H9 (cell line): ENCODE measurements around the gene WIZ. TPM values are rescaled to one million over a fixed set of nuclear protein-coding genes. Genes with fewer than 3 reads are reported as not detected.

Source experiments
- DNase-seq: peaks from one replicate; pipeline ENCODE4 v3.0.0-alpha.2; 2017
- H2AFZ ChIP-seq: one replicate; pipeline ENCODE4 v1.6.1; 2013; ENCODE audit warnings: mild to moderate bottlenecking, low read length, control low read depth, moderate library complexity
- H2AK5ac ChIP-seq: 2 replicates; pipeline ENCODE4 v1.6.1; 2013; ENCODE audit warnings: low read length, control low read depth, mixed read lengths; ENCODE audit not compliant: insufficient read length
- H2BK120ac ChIP-seq: one replicate; pipeline ENCODE4 v1.6.1; 2013; ENCODE audit warnings: low read depth, mild to moderate bottlenecking, low read length, control low read depth, inconsistent platforms; ENCODE audit not compliant: poor library complexity, severe bottlenecking
- H2BK12ac ChIP-seq: 2 replicates; pipeline ENCODE4 v1.6.1; 2013; ENCODE audit warnings: low read length, control low read depth, mixed read lengths, low read depth; ENCODE audit not compliant: insufficient read length
- H2BK15ac ChIP-seq: 2 replicates; pipeline ENCODE4 v1.6.1; 2013; ENCODE audit warnings: low read depth, low read length, control low read depth
- H2BK20ac ChIP-seq: one replicate; pipeline ENCODE4 v1.6.1; 2013; ENCODE audit warnings: low read depth, mild to moderate bottlenecking, low read length, control low read depth, inconsistent platforms; ENCODE audit not compliant: poor library complexity, severe bottlenecking
- H2BK5ac ChIP-seq: 2 replicates; pipeline ENCODE4 v1.6.1; 2013; ENCODE audit warnings: low read length, control low read depth, mixed read lengths; ENCODE audit not compliant: insufficient read length
- H3K14ac ChIP-seq: 2 replicates; pipeline ENCODE4 v1.6.1; 2013; ENCODE audit warnings: low read length, control low read depth; ENCODE audit not compliant: insufficient read depth
- H3K18ac ChIP-seq: 2 replicates; pipeline ENCODE4 v1.6.1; 2013; ENCODE audit warnings: low read depth, mild to moderate bottlenecking, mixed read lengths, low read length, control low read depth; ENCODE audit not compliant: insufficient read length
- H3K23ac ChIP-seq: 2 replicates; pipeline ENCODE4 v1.6.1; 2013; ENCODE audit warnings: low read length, control low read depth, mixed read lengths, low read depth; ENCODE audit not compliant: insufficient read length
- H3K23me2 ChIP-seq: 2 replicates; pipeline ENCODE4 v1.6.1; 2013; ENCODE audit warnings: low read depth, mild to moderate bottlenecking, mixed read lengths, low read length, control low read depth; ENCODE audit not compliant: insufficient read length, poor library complexity, severe bottlenecking
- H3K27ac ChIP-seq: 2 replicates; pipeline ENCODE4 v1.5.1; 2013; ENCODE audit warnings: low read length, control low read depth, mixed read lengths, low read depth; ENCODE audit not compliant: insufficient read length
- H3K27me3 ChIP-seq: 2 replicates; pipeline ENCODE4 v1.6.1; 2013; ENCODE audit warnings: low read length, control low read depth, inconsistent platforms; ENCODE audit not compliant: insufficient read depth
- H3K4ac ChIP-seq: 2 replicates; pipeline ENCODE4 v1.6.1; 2013; ENCODE audit warnings: low read depth, mild to moderate bottlenecking, control low read depth, inconsistent platforms, low read length, moderate library complexity
- H3K4me1 ChIP-seq: 2 replicates; pipeline ENCODE4 v1.6.1; 2013; ENCODE audit warnings: low read length, control low read depth, inconsistent platforms; ENCODE audit not compliant: insufficient read depth
- H3K4me2 ChIP-seq: 2 replicates; pipeline ENCODE4 v1.6.1; 2013; ENCODE audit warnings: low read length, control low read depth, mixed read lengths; ENCODE audit not compliant: insufficient read length, insufficient read depth
- H3K56ac ChIP-seq: 2 replicates; pipeline ENCODE4 v1.6.1; 2013; ENCODE audit warnings: low read depth, mild to moderate bottlenecking, mixed read lengths, low read length, control low read depth; ENCODE audit not compliant: insufficient read length
- H3K79me1 ChIP-seq: 2 replicates; pipeline ENCODE4 v1.6.1; 2013; ENCODE audit warnings: low read depth, mild to moderate bottlenecking, moderate library complexity, low read length, control low read depth, inconsistent platforms; ENCODE audit not compliant: insufficient read depth, poor library complexity, severe bottlenecking
- H3K79me2 ChIP-seq: 2 replicates; pipeline ENCODE4 v1.6.1; 2013; ENCODE audit warnings: low read length, control low read depth, inconsistent platforms; ENCODE audit not compliant: insufficient read depth
- H3K9ac ChIP-seq: 2 replicates; pipeline ENCODE4 v1.6.1; 2013; ENCODE audit warnings: low read length, control low read depth, mixed read lengths; ENCODE audit not compliant: insufficient read length; ENCODE audit errors: extremely low read depth
- H3K9me3 ChIP-seq: one replicate; pipeline ENCODE4 v1.6.1; 2013; ENCODE audit warnings: low read depth, low read length, inconsistent platforms; ENCODE audit not compliant: control insufficient read depth
- H3T11ph ChIP-seq: one replicate; pipeline ENCODE4 v1.6.1; 2013; ENCODE audit warnings: mild to moderate bottlenecking, low read length, control low read depth, inconsistent platforms
- H4K20me1 ChIP-seq: one replicate; pipeline ENCODE4 v1.6.1; 2013; ENCODE audit not compliant: control insufficient read depth, insufficient read length, insufficient read depth
- H4K5ac ChIP-seq: 2 replicates; pipeline ENCODE4 v1.6.1; 2013; ENCODE audit warnings: low read depth, mild to moderate bottlenecking, mixed read lengths, low read length, control low read depth; ENCODE audit not compliant: insufficient read length
- H4K8ac ChIP-seq: replicated peaks from 2 replicates; pipeline ENCODE4 v1.6.1; 2013; ENCODE audit warnings: low read length, control low read depth, mixed read lengths, low read depth; ENCODE audit not compliant: insufficient read length
- H4K91ac ChIP-seq: 2 replicates; pipeline ENCODE4 v1.6.1; 2013; ENCODE audit warnings: low read depth, mild to moderate bottlenecking, moderate library complexity, mixed read lengths, low read length, control low read depth; ENCODE audit not compliant: insufficient read length
- H3K27ac Mint-ChIP-seq, 3 experiments: 2 replicates in 2 of 3; 3 replicates in 1 of 3; pipeline ENCODE4 v1.8.0; 2020 to 2021; ENCODE audit warnings: mixed read lengths in 3 of 3, mild to moderate bottlenecking in 1 of 3, moderate library complexity in 1 of 3
- H3K27me3 Mint-ChIP-seq: 2 replicates; pipeline ENCODE4 v1.8.0; 2021; ENCODE audit warnings: low read depth, mild to moderate bottlenecking, moderate library complexity, mixed read lengths
- H3K36me3 Mint-ChIP-seq, 3 experiments: 2 replicates in 2 of 3; 3 replicates in 1 of 3; pipeline ENCODE4 v1.8.0; 2020 to 2021; ENCODE audit warnings: low read depth in 3 of 3, mixed read lengths in 3 of 3; ENCODE audit not compliant: insufficient read depth in 1 of 3
- H3K4me1 Mint-ChIP-seq, 2 experiments: 2 replicates each; pipeline ENCODE4 v1.8.0; 2020; ENCODE audit warnings: mixed read lengths in 2 of 2
- H3K4me3 Mint-ChIP-seq, 2 experiments: 2 replicates in 1 of 2; 3 replicates in 1 of 2; pipeline ENCODE4 v1.8.0; 2020 to 2021; ENCODE audit warnings: mild to moderate bottlenecking in 2 of 2, mixed read lengths in 2 of 2, moderate library complexity in 1 of 2
- H3K9me3 Mint-ChIP-seq, 2 experiments: 2 replicates in 1 of 2; 3 replicates in 1 of 2; pipeline ENCODE4 v1.8.0; 2020; ENCODE audit warnings: mild to moderate bottlenecking in 2 of 2, mixed read lengths in 2 of 2, moderate library complexity in 1 of 2
- WGBS: extraction: QIAGEN DNeasy Blood & Tissue Kit; methylation state at CpG from one replicate; pipeline ENCODE4 v1.1.7; 2013; ENCODE audit warnings: missing lambda C conversion rate, low lambda C conversion rate, mixed read lengths; ENCODE audit not compliant: insufficient read length; ENCODE audit errors: extremely low coverage; 5-methylcytosine and 5-hydroxymethylcytosine counted together
- total RNA-seq: library from RNA; stranded (reverse); gene quantifications from 2 replicates; pipeline ENCODE4 v1.2.1, GENCODE V29; 2021
- TF ChIP-seq, protein P1 (sequence below): fragments of 200-600 bp; sonication (generic); conservative IDR thresholded peaks from 3 replicates; pipeline ENCODE4 v1.8.0; 2021; ENCODE audit warnings: antibody characterized with exemption, mild to moderate bottlenecking

WIZ gene
- total RNA-seq, 1 experiment from 2014 or later: 33.3 TPM

- H2AFZ ChIP-seq: no peak overlapping the region
- H4K20me1 ChIP-seq: peaks cover 2% of the 10 kb centered on the region
- H3K18ac ChIP-seq: no peak overlapping the region
- TF ChIP-seq, protein P1, sequence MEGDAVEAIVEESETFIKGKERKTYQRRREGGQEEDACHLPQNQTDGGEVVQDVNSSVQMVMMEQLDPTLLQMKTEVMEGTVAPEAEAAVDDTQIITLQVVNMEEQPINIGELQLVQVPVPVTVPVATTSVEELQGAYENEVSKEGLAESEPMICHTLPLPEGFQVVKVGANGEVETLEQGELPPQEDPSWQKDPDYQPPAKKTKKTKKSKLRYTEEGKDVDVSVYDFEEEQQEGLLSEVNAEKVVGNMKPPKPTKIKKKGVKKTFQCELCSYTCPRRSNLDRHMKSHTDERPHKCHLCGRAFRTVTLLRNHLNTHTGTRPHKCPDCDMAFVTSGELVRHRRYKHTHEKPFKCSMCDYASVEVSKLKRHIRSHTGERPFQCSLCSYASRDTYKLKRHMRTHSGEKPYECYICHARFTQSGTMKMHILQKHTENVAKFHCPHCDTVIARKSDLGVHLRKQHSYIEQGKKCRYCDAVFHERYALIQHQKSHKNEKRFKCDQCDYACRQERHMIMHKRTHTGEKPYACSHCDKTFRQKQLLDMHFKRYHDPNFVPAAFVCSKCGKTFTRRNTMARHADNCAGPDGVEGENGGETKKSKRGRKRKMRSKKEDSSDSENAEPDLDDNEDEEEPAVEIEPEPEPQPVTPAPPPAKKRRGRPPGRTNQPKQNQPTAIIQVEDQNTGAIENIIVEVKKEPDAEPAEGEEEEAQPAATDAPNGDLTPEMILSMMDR: no peak
- peaks cover 34% of the 10 kb centered on the region for H3K79me2 ChIP-seq
- Mint-ChIP-seq H3K27ac (peak overlapping the region in 2 of 3 experiments; percentile 71 to 75; a peak in 3 of 7 replicates), H3K36me3 (peaks cover 27 to 62% (median 45%) of the 10 kb centered on the region in 3 experiments), H3K4me1 (peaks cover 0 to 3% of the 10 kb centered on the region in 2 experiments; a peak in 1 of 4 replicates), H3K27me3 (no peaks in the 10 kb centered on the region), H3K4me3 (no peak overlapping the region), H3K9me3 (no peaks in the 10 kb centered on the region; a peak in 1 of 5 replicates)
- H3K9me3 ChIP-seq: no peaks in the 10 kb centered on the region
- WGBS: no CpG with 5 or more reads among the region's 15 CpGs
- no peak overlapping the region for H2BK120ac ChIP-seq
- H3K27ac ChIP-seq: no peak overlapping the region
- no peak overlapping the region for H3T11ph ChIP-seq
- H2BK20ac ChIP-seq: no peak overlapping the region
- no peaks in the 10 kb centered on the region for H3K27me3 ChIP-seq
- H4K8ac ChIP-seq: no peak overlapping the region
- no peak overlapping the region for H3K9ac ChIP-seq
- H3K23ac ChIP-seq: no peak overlapping the region
- H2BK12ac ChIP-seq: no peak overlapping the region
- H3K4me1 ChIP-seq: no peaks in the 10 kb centered on the region
- H3K23me2 ChIP-seq: no peaks in the 10 kb centered on the region
- no peak for DNase-seq
- no peak overlapping the region for H3K4ac ChIP-seq
- no peak overlapping the region for H3K56ac ChIP-seq
- no peak overlapping the region for H2BK5ac ChIP-seq
- peaks cover 7% of the 10 kb centered on the region for H3K79me1 ChIP-seq
- no peak overlapping the region for H3K4me2 ChIP-seq
- H4K91ac ChIP-seq: no peak overlapping the region
- no peak overlapping the region for H4K5ac ChIP-seq
- no peak overlapping the region for H2AK5ac ChIP-seq
- no peak overlapping the region; the same call in 1 of the 2 replicates for H3K14ac ChIP-seq
- no peak overlapping the region for H2BK15ac ChIP-seq
These were observed 47.2 kb downstream of the WIZ start for GRCh38 chr19:15402411-15403150.
